Measurements from ENCODE around the gene SMG9. TPM values are rescaled to one million over a fixed set of nuclear protein-coding genes. Genes with fewer than 3 reads are reported as not detected.

SMG9 gene
- polyA plus RNA-seq, 1 of the 3 experiments (the other 2 are of a cell fraction) = 24.3 TPM

GRCh38 chr19:43687660-43687997 lies 67.1 kb downstream of the SMG9 start (continued):
- no peak for TF ChIP-seq RXRA (IDR thresholded peaks at IDR 0.05; ENCODE audit: borderline replicate concordance, low read depth)

GRCh38 chr19:43684326-43684725 lies 70.4 kb downstream of the SMG9 start:
- Histone ChIP-seq H3K79me2 (ENCODE audit: insufficient read depth) (no peaks in the 10 kb centered on the region), H3K27me3 (ENCODE audit: insufficient read depth) (no peaks in the 10 kb centered on the region), H3K4me1 (ENCODE audit: control insufficient read depth in 1 of 2, insufficient read depth in 2 of 2, low read depth in 1 of 2, low read length in 1 of 2) (peaks cover 0 to 13% of the 10 kb centered on the region in 2 experiments; a peak in 1 of 4 replicates), H3K9me2 (no peaks in the 10 kb centered on the region), H3F3A (replicated peaks; ENCODE audit: insufficient read depth) (no peaks in the 10 kb centered on the region), H3K36me3 (replicated peaks in 1 of 2; ENCODE audit: control insufficient read depth in 1 of 2, insufficient read depth in 2 of 2, low read length in 1 of 2) (no peaks in the 10 kb centered on the region), H3K9ac (no peak overlapping the region), H3K4me2 (no peak overlapping the region), H3K27ac (ENCODE audit: low read depth in 2 of 2, low read length in 1 of 2) (no peak overlapping the region), H3K9me3 (no peaks in the 10 kb centered on the region), H3K4me3 (ENCODE audit: low read depth in 2 of 2, low read length in 1 of 2) (no peak overlapping the region), H2AFZ (ENCODE audit: low read depth) (no peak overlapping the region), H4K20me1 (ENCODE audit: insufficient read depth) (no peaks in the 10 kb centered on the region)
- ChIA-PET CTCF (no interaction called here), POLR2A (no interaction called here)
- 50% methylated on average over 1 of the region's 1 CpG for WGBS (ENCODE audit: low lambda C conversion rate)
- no peak for TF ChIP-seq MAX (IDR thresholded peaks at IDR 0.05; ENCODE audit: low read depth)
- no peak for TF ChIP-seq MEF2A (IDR thresholded peaks at IDR 0.05; ENCODE audit: borderline replicate concordance, low read depth)
- no peak for TF ChIP-seq YY1 (IDR thresholded peaks at IDR 0.05; ENCODE audit: low read depth)
- TF ChIP-seq POLR2AphosphoS5 (IDR thresholded peaks at IDR 0.05; ENCODE audit: low read depth, low read length) = no peak
- TF ChIP-seq SIN3A (IDR thresholded peaks at IDR 0.05; ENCODE audit: borderline replicate concordance, low read depth, low read length) = no peak
- TF ChIP-seq RFX5 (IDR thresholded peaks at IDR 0.05; ENCODE audit: low read length) = no peak
- no peak for TF ChIP-seq JUND (IDR thresholded peaks at IDR 0.05)
- no peak for TF ChIP-seq CTCF (IDR thresholded peaks at IDR 0.05)
- no peak for TF ChIP-seq GATA2 (CRISPR knock-in tag; IDR thresholded peaks at IDR 0.05)
- no peak for TF ChIP-seq ELF1 (IDR thresholded peaks at IDR 0.05)
- TF ChIP-seq REST (IDR thresholded peaks at IDR 0.05; ENCODE audit: low read depth, low read length) = no peak
- no peak for TF ChIP-seq NFIC (IDR thresholded peaks at IDR 0.05; ENCODE audit: borderline replicate concordance)
- TF ChIP-seq MXI1 (IDR thresholded peaks at IDR 0.05; ENCODE audit: low read depth, low read length) = no peak
- DNase-seq = no peak

All from SK-N-SH (cell line).